Omental fat pad (tissue), 4 donors: ENCODE measurements around the gene DTX4. TPM values are rescaled to one million over a fixed set of nuclear protein-coding genes. Genes with fewer than 3 reads are reported as not detected.

Experiments
- ATAC-seq: fragments of 150-250 bp; one replicate; pipeline ENCODE4 v1.9.1; 2016; ENCODE audit warnings: mild to moderate bottlenecking, moderate library complexity; ENCODE audit not compliant: low FRiP score
- DNase-seq: peaks from one replicate; pipeline ENCODE4 v3.0.0-alpha.2; 2019; ENCODE audit warnings: low spot score
- CTCF ChIP-seq, 3 donors: fragments of 450-650 bp; IDR thresholded peaks; one replicate each; pipeline ENCODE4 v1.5.1; 2016 to 2017; ENCODE audit warnings: antibody characterized with exemption in 3 of 3, mild to moderate bottlenecking in 3 of 3, moderate library complexity in 2 of 3
- total RNA-seq, 4 donors: library from RNA; depleted of rRNA; stranded (reverse); fragments of >200 nt; gene quantifications; one replicate each; pipeline ENCODE4 v1.1.0, GENCODE V29; 2016

DTX4 gene
- total RNA-seq, 4 donors from 2014 or later: 12.0 to 75.6 (median 24.2) TPM

DNA sequence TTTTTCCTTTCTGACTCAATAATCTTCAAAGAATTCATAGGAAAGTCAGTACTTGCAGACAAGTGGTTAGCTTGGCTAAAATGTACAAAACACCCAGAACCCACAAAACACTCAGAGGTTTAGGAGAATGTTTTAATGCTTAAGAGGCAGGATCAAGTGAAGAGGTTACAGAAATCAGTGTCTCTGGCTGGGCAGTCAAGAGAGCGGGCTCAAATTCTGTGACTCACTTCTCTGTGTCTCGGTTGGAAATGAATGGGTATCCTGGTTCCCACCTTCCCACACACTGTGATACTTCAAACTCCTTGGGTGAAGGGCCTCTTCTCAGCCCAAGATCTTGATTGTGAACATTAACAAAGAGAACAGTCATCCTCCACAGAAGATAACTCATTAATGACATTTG, 37.0 kb downstream of the DTX4 start:
- ATAC-seq: no peak
- TF ChIP-seq CTCF (IDR thresholded peaks at IDR 0.05): no peak
- DNase-seq: no peak

GRCh38 chr11:59212222-59212621, 40.3 kb downstream of the DTX4 start:
- ATAC-seq (no peak), DNase-seq (no peak)
- no peak for TF ChIP-seq CTCF (IDR thresholded peaks at IDR 0.05)

DNA sequence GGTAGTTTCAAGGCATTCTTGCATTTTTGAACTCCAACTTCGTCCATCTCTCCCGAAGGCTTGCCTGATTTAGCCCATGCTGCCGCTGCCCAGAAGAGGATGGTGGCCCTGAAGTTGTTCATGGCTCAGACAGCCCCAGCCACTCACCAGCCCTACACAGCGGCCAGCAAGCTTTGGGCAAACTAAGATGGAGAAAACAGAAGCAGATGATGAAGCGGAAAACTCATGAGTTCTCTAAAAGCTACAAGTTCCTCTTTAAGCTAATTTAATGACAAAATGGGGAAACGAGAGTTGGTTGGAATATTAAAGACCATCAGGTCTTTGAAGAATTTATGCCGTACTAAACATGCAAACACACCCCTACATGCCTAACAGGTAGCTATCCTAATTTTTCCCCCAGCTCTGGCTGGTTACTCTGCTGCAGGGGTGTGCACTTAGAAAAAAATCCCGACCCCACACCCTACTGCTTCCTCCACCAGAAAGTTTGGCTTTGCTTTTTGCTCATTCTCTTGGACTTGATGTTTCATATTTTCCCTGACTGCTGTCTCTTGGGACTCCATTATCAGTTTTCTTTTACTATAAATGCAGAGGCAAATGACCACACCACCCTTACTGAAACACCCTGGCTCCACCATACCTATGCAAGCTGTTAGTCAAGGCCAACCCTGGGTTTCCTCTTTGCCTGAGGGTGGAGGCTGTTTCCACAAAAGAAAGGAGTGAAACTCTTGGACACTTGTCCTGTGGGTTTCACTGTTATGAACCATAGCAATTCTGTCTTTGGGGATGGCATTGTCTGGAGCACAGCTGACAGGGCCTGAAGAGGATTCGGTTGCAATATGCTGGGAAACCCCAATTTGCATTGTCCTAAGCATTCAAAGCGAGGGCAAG, 41.1 kb downstream of the DTX4 start, which contains the start of gene MPEG1:
MPEG1 (minus strand) TSS at position 184 of the 888 bp plus-strand sequence; CDS start at position 122, 62 bp downstream.
- no peak for ATAC-seq
- no peak for TF ChIP-seq CTCF (IDR thresholded peaks at IDR 0.05)
- no peak for DNase-seq

DNA sequence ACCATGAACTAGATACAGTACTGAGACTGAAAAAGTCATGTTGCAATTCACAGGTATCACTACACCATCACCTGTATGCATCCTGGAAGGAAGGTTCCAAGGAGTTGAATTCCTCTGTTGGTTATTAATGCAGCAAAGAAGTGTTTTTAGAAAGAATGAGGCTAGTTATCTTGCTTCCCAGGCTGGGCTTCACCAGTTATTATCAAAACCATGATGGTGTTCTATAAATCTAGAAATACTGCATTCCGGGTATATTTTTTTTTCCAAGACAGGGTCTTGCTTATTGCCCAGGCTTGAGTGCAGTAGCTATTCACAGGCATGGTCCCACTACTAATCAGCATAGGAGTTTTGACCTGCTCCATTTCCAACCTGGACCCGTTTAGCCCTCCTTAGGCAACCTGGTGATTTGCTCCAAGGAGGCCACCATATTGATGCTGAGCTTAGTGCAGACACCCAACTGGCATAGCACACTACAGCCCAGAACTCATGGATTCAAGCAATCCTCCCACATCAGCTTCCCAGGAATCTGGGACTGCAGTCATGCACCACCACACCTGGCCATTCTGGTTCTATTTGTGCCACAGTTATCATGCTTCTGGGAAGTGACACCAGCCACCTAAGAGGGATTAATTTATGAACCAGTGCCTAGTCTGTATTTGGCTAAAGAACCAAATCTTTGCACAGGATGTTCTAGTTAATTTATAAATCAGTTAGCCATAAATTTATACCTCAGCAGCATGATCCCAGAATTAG, 42.4 kb downstream of the DTX4 start:
- ATAC-seq (no peak), DNase-seq (no peak)
- TF ChIP-seq CTCF (IDR thresholded peaks at IDR 0.05): no peak

DNA sequence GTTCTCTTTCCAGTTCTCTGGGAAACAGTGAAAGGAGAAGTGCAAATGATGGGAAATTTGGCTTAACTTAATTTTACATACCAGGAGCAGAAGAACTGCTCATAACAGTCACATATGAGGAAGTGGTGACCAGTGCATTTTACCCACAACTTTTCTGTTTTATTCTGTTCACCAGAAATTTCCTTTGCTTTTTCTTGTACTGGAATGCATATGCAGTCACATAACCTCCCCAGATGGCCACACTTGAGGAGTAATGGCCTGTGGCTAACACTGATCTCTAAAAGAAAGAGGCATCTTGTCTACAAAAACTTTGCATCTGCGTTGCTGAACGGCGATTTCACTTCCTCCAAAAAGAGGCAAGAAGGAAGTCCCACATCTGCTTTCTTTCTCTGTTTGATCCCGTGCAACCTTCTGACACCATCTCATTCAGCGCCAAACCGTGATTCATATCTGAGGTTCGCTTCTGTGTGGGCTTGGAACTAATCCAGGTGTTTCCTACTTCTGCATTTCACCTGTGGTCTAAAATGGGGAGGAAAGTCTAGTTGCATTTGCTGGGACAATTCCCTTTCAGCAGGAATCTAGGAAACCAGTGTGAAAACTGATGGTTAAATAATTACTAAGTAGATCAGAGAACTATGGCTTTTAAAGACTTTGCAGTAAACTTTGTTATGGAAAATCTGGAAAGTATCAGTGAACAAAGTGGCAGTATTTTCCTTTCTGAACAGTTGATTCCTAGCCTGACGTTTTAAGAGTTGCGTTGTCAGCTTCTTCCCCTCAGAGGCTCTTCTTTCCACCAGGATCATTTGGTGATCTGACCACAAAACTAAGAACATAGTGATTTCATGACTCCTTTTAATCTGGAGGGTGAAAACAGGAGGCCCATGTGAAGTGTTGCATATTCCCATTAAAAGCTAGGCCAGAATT, 45.0 kb downstream of the DTX4 start:
- TF ChIP-seq CTCF (IDR thresholded peaks at IDR 0.05): no peak
- DNase-seq: no peak
- no peak for ATAC-seq

- DNase-seq: no peak
- TF ChIP-seq CTCF (IDR thresholded peaks at IDR 0.05): no peak
- no peak for ATAC-seq
Measured at GRCh38 chr11:59218319-59218718, 46.4 kb downstream of the DTX4 start.
